ENCODE results near the gene NCKAP1.

DNA sequence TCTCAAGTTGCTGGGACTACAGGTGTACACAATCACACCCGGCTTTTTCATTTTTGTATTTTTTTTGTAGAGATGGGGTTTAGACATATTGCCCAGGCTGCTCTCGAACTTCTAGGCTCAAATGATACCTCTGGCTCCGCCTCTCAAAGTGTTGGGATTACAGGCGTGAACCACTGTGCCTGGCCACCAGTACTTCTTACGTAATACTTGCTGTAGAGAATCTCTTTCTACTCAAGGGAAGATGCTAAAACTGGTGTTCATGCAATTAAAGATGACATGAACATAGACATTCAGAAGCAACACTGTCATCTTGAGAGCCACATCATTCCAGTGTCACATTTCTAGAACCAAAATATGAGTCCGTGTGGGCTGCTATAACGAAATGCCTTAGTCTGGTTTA lies 118.2 kb downstream of the NCKAP1 start:
- TF ChIP-seq, protein P1, sequence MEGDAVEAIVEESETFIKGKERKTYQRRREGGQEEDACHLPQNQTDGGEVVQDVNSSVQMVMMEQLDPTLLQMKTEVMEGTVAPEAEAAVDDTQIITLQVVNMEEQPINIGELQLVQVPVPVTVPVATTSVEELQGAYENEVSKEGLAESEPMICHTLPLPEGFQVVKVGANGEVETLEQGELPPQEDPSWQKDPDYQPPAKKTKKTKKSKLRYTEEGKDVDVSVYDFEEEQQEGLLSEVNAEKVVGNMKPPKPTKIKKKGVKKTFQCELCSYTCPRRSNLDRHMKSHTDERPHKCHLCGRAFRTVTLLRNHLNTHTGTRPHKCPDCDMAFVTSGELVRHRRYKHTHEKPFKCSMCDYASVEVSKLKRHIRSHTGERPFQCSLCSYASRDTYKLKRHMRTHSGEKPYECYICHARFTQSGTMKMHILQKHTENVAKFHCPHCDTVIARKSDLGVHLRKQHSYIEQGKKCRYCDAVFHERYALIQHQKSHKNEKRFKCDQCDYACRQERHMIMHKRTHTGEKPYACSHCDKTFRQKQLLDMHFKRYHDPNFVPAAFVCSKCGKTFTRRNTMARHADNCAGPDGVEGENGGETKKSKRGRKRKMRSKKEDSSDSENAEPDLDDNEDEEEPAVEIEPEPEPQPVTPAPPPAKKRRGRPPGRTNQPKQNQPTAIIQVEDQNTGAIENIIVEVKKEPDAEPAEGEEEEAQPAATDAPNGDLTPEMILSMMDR (IDR thresholded peaks at IDR 0.05; ENCODE audit: poor library complexity), result no peak
- TF ChIP-seq EZH2 (IDR thresholded peaks at IDR 0.05; ENCODE audit: borderline replicate concordance) (no peak), EZH2phosphoT487 (IDR thresholded peaks at IDR 0.05; ENCODE audit: low read depth, severe bottlenecking, unreplicated experiment) (no peak)
